KMS-11 (cell line): ENCODE measurements around the gene SETD7.
"Not testable (repeated sequence)": the region's sequence is repeated elsewhere in the genome, so short reads cannot be mapped to it uniquely, and the experiment has no call there.

ENCODE experiments used
- H2AFZ ChIP-seq: fragments of 200-600 bp; sonication (generic); 2 replicates; pipeline ENCODE4 v1.6.1; 2016; ENCODE audit warnings: antibody characterized with exemption, mixed run types, low read depth
- H3K27ac ChIP-seq: fragments of 200-600 bp; sonication (generic); 2 replicates; pipeline ENCODE4 v1.6.1; 2016; ENCODE audit warnings: mild to moderate bottlenecking, mixed run types
- H3K27me3 ChIP-seq: fragments of 200-600 bp; sonication (generic); 2 replicates; pipeline ENCODE4 v1.6.1; 2017; ENCODE audit warnings: mild to moderate bottlenecking, low read depth, mixed run types, moderate library complexity; ENCODE audit not compliant: insufficient read depth
- H3K36me3 ChIP-seq: fragments of 200-600 bp; sonication (generic); 2 replicates; pipeline ENCODE4 v1.6.1; 2017; ENCODE audit warnings: mild to moderate bottlenecking, mixed run types; ENCODE audit not compliant: insufficient read depth
- H3K4me1 ChIP-seq: fragments of 200-600 bp; sonication (generic); 2 replicates; pipeline ENCODE4 v1.6.1; 2016; ENCODE audit warnings: mild to moderate bottlenecking, low read depth, mixed run types; ENCODE audit not compliant: poor library complexity, severe bottlenecking
- H3K4me2 ChIP-seq: fragments of 200-600 bp; sonication (generic); 2 replicates; pipeline ENCODE4 v1.7.0; 2016; ENCODE audit warnings: mild to moderate bottlenecking, mixed run types
- H3K4me3 ChIP-seq: fragments of 200-600 bp; sonication (generic); IDR thresholded peaks from 2 replicates; pipeline ENCODE4 v1.6.1; 2017; ENCODE audit warnings: low read depth, low read length, mixed read lengths; ENCODE audit not compliant: insufficient read depth
- H3K79me2 ChIP-seq: fragments of 200-600 bp; sonication (generic); 2 replicates; pipeline ENCODE4 v1.6.1; 2016; ENCODE audit warnings: low read depth, mixed run types; ENCODE audit not compliant: insufficient read depth
- H3K9ac ChIP-seq: fragments of 200-600 bp; sonication (generic); 2 replicates; pipeline ENCODE4 v1.6.1; 2016; ENCODE audit warnings: mild to moderate bottlenecking, mixed run types
- H4K20me1 ChIP-seq: fragments of 200-600 bp; sonication (generic); 2 replicates; pipeline ENCODE4 v1.6.1; 2016; ENCODE audit warnings: mild to moderate bottlenecking, mixed run types; ENCODE audit not compliant: insufficient read depth
- TF ChIP-seq, protein P1 (sequence below): fragments of 200-600 bp; sonication (generic); conservative IDR thresholded peaks from 2 replicates; pipeline ENCODE4 v1.6.1; 2017; ENCODE audit warnings: low read depth, mild to moderate bottlenecking, antibody characterized with exemption, low read length, moderate library complexity, mixed read lengths

The SETD7 gene

GRCh38 chr4:139453371-139454110 is 102.5 kb downstream of the SETD7 start:
- peaks cover 53% of the 10 kb centered on the region for H3K4me1 ChIP-seq
- TF ChIP-seq, protein P1, sequence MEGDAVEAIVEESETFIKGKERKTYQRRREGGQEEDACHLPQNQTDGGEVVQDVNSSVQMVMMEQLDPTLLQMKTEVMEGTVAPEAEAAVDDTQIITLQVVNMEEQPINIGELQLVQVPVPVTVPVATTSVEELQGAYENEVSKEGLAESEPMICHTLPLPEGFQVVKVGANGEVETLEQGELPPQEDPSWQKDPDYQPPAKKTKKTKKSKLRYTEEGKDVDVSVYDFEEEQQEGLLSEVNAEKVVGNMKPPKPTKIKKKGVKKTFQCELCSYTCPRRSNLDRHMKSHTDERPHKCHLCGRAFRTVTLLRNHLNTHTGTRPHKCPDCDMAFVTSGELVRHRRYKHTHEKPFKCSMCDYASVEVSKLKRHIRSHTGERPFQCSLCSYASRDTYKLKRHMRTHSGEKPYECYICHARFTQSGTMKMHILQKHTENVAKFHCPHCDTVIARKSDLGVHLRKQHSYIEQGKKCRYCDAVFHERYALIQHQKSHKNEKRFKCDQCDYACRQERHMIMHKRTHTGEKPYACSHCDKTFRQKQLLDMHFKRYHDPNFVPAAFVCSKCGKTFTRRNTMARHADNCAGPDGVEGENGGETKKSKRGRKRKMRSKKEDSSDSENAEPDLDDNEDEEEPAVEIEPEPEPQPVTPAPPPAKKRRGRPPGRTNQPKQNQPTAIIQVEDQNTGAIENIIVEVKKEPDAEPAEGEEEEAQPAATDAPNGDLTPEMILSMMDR: peak; percentile 31; the same call in 1 of the 2 replicates
- peak overlapping the region; percentile 38 for H3K4me3 ChIP-seq
- peaks cover 46% of the 10 kb centered on the region; the same call in 1 of the 2 replicates for H3K79me2 ChIP-seq
- H3K4me2 ChIP-seq: peak overlapping the region; percentile 50
- H3K9ac ChIP-seq: peak overlapping the region; percentile 85
- H3K27me3 ChIP-seq: no peaks in the 10 kb centered on the region
- no peaks in the 10 kb centered on the region for H4K20me1 ChIP-seq
- H3K36me3 ChIP-seq: no peaks in the 10 kb centered on the region
- H3K27ac ChIP-seq: peak overlapping the region; percentile 93
- H2AFZ ChIP-seq: peak overlapping the region; percentile 83

- peaks cover 49% of the 10 kb centered on the region for H3K4me1 ChIP-seq
- TF ChIP-seq, protein P1: peak; percentile 74
- H4K20me1 ChIP-seq: no peaks in the 10 kb centered on the region
- H3K4me3 ChIP-seq: no peak overlapping the region
- H2AFZ ChIP-seq: peak overlapping the region; percentile 83
- H3K79me2 ChIP-seq: peaks cover 40% of the 10 kb centered on the region; the same call in 1 of the 2 replicates
- no peaks in the 10 kb centered on the region for H3K36me3 ChIP-seq
- H3K27me3 ChIP-seq: no peaks in the 10 kb centered on the region
- peak overlapping the region; percentile 50 for H3K4me2 ChIP-seq
- H3K9ac ChIP-seq: peak overlapping the region; percentile 85
- peak overlapping the region; percentile 93 for H3K27ac ChIP-seq
Observed at GRCh38 chr4:139453041-139453370, 103.0 kb downstream of the SETD7 start.

GRCh38 chr4:139451997-139452396 is 104.0 kb downstream of the SETD7 start:
- Histone ChIP-seq H3K27ac (peak overlapping the region; percentile 93; the same call in 1 of the 2 replicates), H3K4me3 (no peak overlapping the region), H3K9ac (peak overlapping the region; percentile 85; the same call in 1 of the 2 replicates), H3K27me3 (no peaks in the 10 kb centered on the region), H3K79me2 (peaks cover 34% of the 10 kb centered on the region; the same call in 1 of the 2 replicates), H3K4me1 (peaks cover 39% of the 10 kb centered on the region), H4K20me1 (no peaks in the 10 kb centered on the region), H3K36me3 (no peaks in the 10 kb centered on the region), H3K4me2 (peak overlapping the region; percentile 50), H2AFZ (no peak overlapping the region)
- TF ChIP-seq, protein P1: no peak

DNA sequence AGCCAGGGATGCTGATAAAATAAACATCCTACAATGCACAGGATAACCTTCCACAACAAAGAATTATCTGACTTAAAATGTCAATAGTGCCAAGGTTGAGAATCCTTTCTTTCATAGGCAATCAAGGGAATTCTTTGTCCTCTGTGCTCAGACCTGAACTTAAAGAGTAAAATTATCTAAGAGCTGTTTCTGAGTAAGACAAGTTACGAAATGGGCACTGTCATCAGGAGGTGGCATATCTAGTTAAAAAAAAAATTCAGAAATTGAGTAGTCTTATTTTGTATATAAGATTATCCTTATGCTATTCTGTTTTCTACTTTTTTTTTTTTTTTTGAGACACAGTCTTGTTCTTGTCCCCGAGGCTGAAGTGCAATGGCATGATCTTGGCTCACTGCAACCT is 105.4 kb downstream of the SETD7 start:
- Histone ChIP-seq H3K79me2 (peaks cover 21% of the 10 kb centered on the region; the same call in 1 of the 2 replicates), H4K20me1 (no peaks in the 10 kb centered on the region), H3K4me1 (peaks cover 25% of the 10 kb centered on the region), H3K27ac (no peak overlapping the region), H3K9ac (no peak overlapping the region), H3K4me3 (no peak overlapping the region), H2AFZ (no peak overlapping the region), H3K36me3 (no peaks in the 10 kb centered on the region), H3K27me3 (no peaks in the 10 kb centered on the region), H3K4me2 (no peak overlapping the region)
- TF ChIP-seq, protein P1: no peak

DNA sequence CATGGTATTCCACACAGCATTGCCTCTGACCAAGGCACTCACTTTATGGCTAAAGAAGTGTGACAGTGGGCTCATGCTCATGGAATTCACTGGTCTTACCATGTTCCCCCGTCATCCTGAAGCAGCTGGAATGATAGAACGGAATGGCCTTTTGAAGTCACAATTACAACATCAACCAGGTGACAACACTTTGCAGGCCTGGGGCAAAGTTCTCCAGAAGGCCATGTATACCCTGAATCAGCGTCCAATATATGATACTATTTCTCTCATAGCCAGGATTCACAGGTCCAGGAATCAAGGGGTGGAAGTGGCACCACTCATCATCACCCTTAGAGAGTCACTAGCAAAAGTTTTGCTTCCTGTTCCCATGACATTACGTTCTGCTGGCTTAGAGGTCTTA is 108.9 kb downstream of the SETD7 start:
- not testable (repeated sequence) for H4K20me1 ChIP-seq, H3K79me2 ChIP-seq, H2AFZ ChIP-seq, H3K36me3 ChIP-seq, H3K4me2 ChIP-seq, H3K27me3 ChIP-seq, H3K4me3 ChIP-seq, H3K27ac ChIP-seq, H3K9ac ChIP-seq
- peaks cover 12% of the 10 kb centered on the region for H3K4me1 ChIP-seq
